ENCODE measurements around the gene KRT4. TPM values are rescaled to one million over a fixed set of nuclear protein-coding genes. Genes with fewer than 3 reads are reported as not detected.

KRT4 gene
- total RNA-seq, 4 donors from 2014 or later = not detected

DNA sequence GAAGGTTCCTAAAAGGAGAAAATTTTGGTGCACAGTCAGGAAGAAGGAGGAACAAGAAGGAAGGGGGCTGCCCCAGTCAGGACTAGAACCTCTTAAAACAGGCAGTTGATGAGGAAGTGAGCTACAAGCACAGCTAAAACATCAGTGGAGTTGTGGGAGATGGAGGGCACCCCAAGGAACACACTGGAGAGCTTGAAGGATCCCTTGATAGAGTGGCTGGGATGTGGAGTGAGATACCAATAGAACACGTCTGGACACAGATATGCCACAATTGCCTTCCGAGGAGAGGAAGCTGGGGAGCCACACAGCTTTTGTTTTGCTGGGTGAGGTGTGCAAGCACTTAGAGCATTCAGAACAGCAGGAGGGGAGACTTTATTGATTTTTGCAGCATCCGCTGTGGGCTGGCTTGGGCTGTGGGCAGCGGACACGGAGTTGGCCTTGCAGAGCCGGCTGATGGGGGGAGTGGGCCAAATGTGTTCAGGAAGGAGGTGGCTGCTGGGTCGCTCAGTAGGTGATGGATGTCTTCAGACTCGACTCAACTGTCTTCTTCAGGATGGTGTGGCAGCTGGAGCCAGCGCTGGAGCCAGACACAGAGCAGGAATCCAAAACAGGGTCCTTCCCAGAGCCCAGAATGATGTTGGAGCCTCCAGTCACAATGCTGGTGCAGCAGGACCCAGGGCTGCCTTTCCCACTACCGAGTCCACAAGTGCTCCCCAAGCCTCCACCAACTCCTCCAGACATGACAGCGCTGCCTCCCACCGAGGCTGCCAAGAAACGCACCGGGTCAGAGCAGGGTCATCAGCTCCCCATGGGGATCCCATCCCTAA lies 24.9 kb upstream of the KRT4 start:
- Histone ChIP-seq H3K9me3 (no peaks in the 10 kb centered on the region), H3K27ac (no peak overlapping the region), H3K36me3 (no peaks in the 10 kb centered on the region), H3K4me3 (no peak overlapping the region), H3K27me3 (peaks cover 0 to 12% of the 10 kb centered on the region in 2 donors), H3K4me1 (no peaks in the 10 kb centered on the region)
- 48 to 57% methylated on average over 14 of the region's 14 CpGs for WGBS, 2 donors
- DNase-seq (ENCODE audit: low spot score in 2 of 2) = no peak
- TF ChIP-seq EP300 (IDR thresholded peaks at IDR 0.05) (no peak), POLR2A (IDR thresholded peaks at IDR 0.05) (no peak)
- TF ChIP-seq, protein P1, sequence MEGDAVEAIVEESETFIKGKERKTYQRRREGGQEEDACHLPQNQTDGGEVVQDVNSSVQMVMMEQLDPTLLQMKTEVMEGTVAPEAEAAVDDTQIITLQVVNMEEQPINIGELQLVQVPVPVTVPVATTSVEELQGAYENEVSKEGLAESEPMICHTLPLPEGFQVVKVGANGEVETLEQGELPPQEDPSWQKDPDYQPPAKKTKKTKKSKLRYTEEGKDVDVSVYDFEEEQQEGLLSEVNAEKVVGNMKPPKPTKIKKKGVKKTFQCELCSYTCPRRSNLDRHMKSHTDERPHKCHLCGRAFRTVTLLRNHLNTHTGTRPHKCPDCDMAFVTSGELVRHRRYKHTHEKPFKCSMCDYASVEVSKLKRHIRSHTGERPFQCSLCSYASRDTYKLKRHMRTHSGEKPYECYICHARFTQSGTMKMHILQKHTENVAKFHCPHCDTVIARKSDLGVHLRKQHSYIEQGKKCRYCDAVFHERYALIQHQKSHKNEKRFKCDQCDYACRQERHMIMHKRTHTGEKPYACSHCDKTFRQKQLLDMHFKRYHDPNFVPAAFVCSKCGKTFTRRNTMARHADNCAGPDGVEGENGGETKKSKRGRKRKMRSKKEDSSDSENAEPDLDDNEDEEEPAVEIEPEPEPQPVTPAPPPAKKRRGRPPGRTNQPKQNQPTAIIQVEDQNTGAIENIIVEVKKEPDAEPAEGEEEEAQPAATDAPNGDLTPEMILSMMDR (IDR thresholded peaks at IDR 0.05) = no peak

DNA sequence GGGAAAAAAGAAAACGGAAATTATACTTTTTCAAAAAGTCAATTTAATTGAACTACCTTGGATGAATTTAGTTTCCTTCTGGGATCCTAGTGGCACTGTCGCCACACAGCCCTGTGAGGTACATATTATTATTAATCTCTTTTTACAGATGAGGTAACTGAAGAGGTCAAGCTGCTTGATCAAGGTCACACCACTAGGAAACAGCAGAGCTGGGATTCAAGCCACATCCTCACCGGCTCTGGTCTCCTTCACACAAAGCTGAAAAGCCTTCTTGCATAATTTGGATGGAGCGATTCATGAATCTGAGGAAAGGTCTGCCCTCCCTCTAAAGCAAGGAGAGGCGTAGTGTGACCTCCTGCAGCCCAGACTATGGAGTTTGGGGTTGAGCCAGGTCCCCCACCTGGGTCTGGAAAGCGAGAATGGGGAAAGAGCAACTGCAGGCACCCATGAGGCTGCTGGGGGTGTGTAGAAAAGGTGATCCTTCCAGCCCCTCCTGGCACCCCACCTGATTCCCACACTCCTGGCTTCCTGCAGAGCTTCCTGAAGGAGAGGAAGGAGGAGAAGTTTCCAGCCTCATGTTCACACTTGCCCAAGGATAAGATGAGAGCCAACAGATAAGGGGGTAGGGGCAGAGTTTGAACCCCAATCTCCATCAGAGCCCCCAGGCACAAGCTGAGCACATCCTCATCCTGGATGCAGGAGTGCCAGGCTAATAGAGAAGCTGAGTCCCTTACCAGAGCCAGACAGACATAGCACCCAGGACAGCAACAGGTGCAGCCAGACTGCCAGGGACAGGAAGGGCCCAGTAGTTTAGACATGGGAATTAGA lies 24.1 kb upstream of the KRT4 start:
- no peaks in the 10 kb centered on the region for H3K9me3 ChIP-seq
- H3K36me3 ChIP-seq = no peaks in the 10 kb centered on the region
- TF ChIP-seq EP300 (IDR thresholded peaks at IDR 0.05) = no peak
- TF ChIP-seq, protein P1 (IDR thresholded peaks at IDR 0.05) = no peak
- TF ChIP-seq POLR2A (IDR thresholded peaks at IDR 0.05) = no peak
- DNase-seq (ENCODE audit: low spot score in 2 of 2) = no peak
- H3K27ac ChIP-seq = no peak overlapping the region
- no peaks in the 10 kb centered on the region for H3K4me1 ChIP-seq
- H3K27me3 ChIP-seq = peaks cover 0 to 12% of the 10 kb centered on the region in 2 donors
- no peak overlapping the region for H3K4me3 ChIP-seq
- WGBS, 2 donors = 81 to 87% methylated on average over 6 of the region's 6 CpGs

DNA sequence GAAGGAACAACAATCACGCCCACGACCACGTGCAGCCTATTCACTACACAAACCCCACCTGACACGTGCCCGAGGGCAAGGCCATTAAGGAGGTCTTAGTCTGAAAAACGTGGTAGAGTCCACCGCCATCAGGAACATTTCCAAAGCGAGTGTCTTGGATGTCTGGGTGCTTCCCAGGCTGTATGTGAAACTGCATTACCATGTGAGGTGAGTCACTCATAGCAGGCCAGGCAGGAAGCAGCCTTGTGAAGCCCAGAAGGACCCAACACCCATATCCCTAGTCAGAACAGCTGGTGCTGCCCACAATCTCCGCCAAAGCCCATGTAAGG lies 23.5 kb upstream of the KRT4 start:
- Histone ChIP-seq H3K36me3 (no peaks in the 10 kb centered on the region), H3K4me3 (no peak overlapping the region), H3K27ac (no peak overlapping the region), H3K9me3 (no peaks in the 10 kb centered on the region), H3K27me3 (peaks cover 0 to 12% of the 10 kb centered on the region in 2 donors), H3K4me1 (no peaks in the 10 kb centered on the region)
- TF ChIP-seq EP300 (IDR thresholded peaks at IDR 0.05) (no peak), POLR2A (IDR thresholded peaks at IDR 0.05) (no peak)
- TF ChIP-seq, protein P1 (IDR thresholded peaks at IDR 0.05) = no peak
- no peak for DNase-seq (ENCODE audit: low spot score in 2 of 2)
- 78 to 83% methylated on average over 9 of the region's 9 CpGs for WGBS, 2 donors

DNA sequence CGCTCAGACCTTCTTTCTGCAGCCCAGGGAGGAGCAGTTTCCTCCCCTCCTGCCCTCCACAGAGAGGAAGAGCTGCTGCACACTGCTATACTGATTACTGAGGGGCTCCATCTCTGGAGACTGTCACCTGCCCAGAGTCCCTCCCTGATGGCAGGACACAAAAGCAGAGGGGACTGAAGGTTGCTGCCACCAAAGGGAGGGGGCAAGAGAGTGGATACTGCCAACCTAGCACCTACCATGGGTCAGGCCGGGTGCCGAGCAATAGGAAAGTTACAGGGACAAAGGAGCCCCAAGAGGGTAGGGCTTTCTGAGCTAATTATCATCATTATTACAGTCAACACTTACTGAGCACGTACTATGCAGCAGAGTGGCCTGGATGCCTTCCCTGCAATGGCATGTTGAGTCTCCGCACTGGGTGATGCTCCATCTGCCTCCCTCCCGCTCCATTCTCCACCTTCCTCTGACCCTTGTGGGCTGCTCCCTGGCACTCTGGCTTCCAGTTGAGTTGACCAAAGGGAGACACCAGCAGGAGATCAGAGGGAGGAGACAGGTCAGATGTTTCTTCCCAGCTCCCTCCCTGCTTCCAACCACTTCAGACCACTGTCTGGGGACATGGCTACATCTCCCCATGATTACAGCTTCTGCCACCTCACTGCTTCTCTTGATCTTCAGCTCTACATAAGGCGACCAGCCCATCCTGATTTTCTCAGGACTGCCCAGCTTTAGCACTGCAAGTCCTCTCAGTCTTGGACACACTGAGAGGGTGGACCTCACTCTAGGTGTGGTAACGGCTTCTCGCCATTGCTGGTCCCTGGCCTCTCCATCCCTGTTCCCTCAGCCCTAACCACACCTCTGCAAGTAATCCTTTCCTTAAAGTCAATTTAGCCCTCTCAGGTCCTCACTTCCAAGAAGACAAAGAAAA lies 22.8 kb upstream of the KRT4 start:
- TF ChIP-seq EP300 (IDR thresholded peaks at IDR 0.05) (no peak), POLR2A (IDR thresholded peaks at IDR 0.05) (no peak)
- TF ChIP-seq, protein P1 (IDR thresholded peaks at IDR 0.05) = no peak
- H3K4me1 ChIP-seq = no peaks in the 10 kb centered on the region
- H3K4me3 ChIP-seq = no peak overlapping the region
- DNase-seq (ENCODE audit: low spot score in 2 of 2) = no peak
- no peak overlapping the region for H3K27ac ChIP-seq
- WGBS, 2 donors = 85 to 86% methylated on average over 9 of the region's 9 CpGs
- H3K9me3 ChIP-seq = no peaks in the 10 kb centered on the region
- H3K27me3 ChIP-seq = peaks cover 0 to 12% of the 10 kb centered on the region in 2 donors
- no peaks in the 10 kb centered on the region for H3K36me3 ChIP-seq

All from tibial nerve (tissue), 4 donors.